ENCODE results near the gene TTC13. TPM values are rescaled to one million over a fixed set of nuclear protein-coding genes. Genes with fewer than 3 reads are reported as not detected.

Gene TTC13
- total RNA-seq, 1 experiment from 2014 or later: 12.3 TPM

GRCh38 chr1:230869500-230869899 is 109.2 kb downstream of the TTC13 start:
- ChIA-PET RAD21 (ENCODE audit: low non-redundant PET in 1 of 2, low total read pairs in 2 of 2, uncharacterized antibody in 2 of 2, unreplicated experiment in 2 of 2) (no interaction called here), CTCF (no interaction called here), POLR2A (no interaction called here)
- peaks cover 33% of the 10 kb centered on the region for H3K79me2 ChIP-seq (ENCODE audit: insufficient read depth, low read length)
- H3K4me3 ChIP-seq (replicated peaks in 1 of 2; ENCODE audit: low read depth in 1 of 2, low read length in 2 of 2): no peak overlapping the region
- H3K27me3 ChIP-seq (ENCODE audit: insufficient read depth, low read length): no peaks in the 10 kb centered on the region
- H3K27ac ChIP-seq (ENCODE audit: low read depth, low read length): no peak overlapping the region
- no peak overlapping the region for H2AFZ ChIP-seq (ENCODE audit: low read depth, low read length, poor library complexity, severe bottlenecking)
- intact Hi-C loops (cut with micrococcal nuclease): no loop called here
- TF ChIP-seq SIN3A (IDR thresholded peaks at IDR 0.05; ENCODE audit: low read depth): no peak
- no peak for TF ChIP-seq CEBPB (IDR thresholded peaks at IDR 0.05; ENCODE audit: low read depth)
- no peak for TF ChIP-seq SRF (IDR thresholded peaks at IDR 0.05; ENCODE audit: low read depth)
- no peak for TF ChIP-seq CTCF (IDR thresholded peaks at IDR 0.05 in 2 of 3, conservative IDR thresholded peaks at IDR 0.05 in 1 of 3; ENCODE audit: borderline replicate concordance in 1 of 3, insufficient read depth in 1 of 3, low read depth in 2 of 3, low read length in 2 of 3)
- TF ChIP-seq POLR2AphosphoS5 (IDR thresholded peaks at IDR 0.05; ENCODE audit: low read depth, low read length): no peak
- no peak for TF ChIP-seq SP1 (IDR thresholded peaks at IDR 0.05; ENCODE audit: low read depth)
- no peak for TF ChIP-seq RAD21 (IDR thresholded peaks at IDR 0.05; ENCODE audit: low read depth)
- TF ChIP-seq, protein P1, sequence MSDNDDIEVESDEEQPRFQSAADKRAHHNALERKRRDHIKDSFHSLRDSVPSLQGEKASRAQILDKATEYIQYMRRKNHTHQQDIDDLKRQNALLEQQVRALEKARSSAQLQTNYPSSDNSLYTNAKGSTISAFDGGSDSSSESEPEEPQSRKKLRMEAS (IDR thresholded peaks at IDR 0.05): no peak
- TF ChIP-seq, protein P2, sequence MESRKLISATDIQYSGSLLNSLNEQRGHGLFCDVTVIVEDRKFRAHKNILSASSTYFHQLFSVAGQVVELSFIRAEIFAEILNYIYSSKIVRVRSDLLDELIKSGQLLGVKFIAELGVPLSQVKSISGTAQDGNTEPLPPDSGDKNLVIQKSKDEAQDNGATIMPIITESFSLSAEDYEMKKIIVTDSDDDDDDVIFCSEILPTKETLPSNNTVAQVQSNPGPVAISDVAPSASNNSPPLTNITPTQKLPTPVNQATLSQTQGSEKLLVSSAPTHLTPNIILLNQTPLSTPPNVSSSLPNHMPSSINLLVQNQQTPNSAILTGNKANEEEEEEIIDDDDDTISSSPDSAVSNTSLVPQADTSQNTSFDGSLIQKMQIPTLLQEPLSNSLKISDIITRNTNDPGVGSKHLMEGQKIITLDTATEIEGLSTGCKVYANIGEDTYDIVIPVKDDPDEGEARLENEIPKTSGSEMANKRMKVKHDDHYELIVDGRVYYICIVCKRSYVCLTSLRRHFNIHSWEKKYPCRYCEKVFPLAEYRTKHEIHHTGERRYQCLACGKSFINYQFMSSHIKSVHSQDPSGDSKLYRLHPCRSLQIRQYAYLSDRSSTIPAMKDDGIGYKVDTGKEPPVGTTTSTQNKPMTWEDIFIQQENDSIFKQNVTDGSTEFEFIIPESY (IDR thresholded peaks at IDR 0.05; ENCODE audit: extremely low read depth, insufficient replicate concordance, low read length): no peak
- TF ChIP-seq JUND (IDR thresholded peaks at IDR 0.05): no peak
- TF ChIP-seq CBX3 (IDR thresholded peaks at IDR 0.05; ENCODE audit: low read depth): no peak
- TF ChIP-seq, protein P3, sequence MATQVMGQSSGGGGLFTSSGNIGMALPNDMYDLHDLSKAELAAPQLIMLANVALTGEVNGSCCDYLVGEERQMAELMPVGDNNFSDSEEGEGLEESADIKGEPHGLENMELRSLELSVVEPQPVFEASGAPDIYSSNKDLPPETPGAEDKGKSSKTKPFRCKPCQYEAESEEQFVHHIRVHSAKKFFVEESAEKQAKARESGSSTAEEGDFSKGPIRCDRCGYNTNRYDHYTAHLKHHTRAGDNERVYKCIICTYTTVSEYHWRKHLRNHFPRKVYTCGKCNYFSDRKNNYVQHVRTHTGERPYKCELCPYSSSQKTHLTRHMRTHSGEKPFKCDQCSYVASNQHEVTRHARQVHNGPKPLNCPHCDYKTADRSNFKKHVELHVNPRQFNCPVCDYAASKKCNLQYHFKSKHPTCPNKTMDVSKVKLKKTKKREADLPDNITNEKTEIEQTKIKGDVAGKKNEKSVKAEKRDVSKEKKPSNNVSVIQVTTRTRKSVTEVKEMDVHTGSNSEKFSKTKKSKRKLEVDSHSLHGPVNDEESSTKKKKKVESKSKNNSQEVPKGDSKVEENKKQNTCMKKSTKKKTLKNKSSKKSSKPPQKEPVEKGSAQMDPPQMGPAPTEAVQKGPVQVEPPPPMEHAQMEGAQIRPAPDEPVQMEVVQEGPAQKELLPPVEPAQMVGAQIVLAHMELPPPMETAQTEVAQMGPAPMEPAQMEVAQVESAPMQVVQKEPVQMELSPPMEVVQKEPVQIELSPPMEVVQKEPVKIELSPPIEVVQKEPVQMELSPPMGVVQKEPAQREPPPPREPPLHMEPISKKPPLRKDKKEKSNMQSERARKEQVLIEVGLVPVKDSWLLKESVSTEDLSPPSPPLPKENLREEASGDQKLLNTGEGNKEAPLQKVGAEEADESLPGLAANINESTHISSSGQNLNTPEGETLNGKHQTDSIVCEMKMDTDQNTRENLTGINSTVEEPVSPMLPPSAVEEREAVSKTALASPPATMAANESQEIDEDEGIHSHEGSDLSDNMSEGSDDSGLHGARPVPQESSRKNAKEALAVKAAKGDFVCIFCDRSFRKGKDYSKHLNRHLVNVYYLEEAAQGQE (IDR thresholded peaks at IDR 0.05; ENCODE audit: low read depth): no peak
- H4K20me1 ChIP-seq (ENCODE audit: insufficient read depth): no peaks in the 10 kb centered on the region
- H3K9me3 ChIP-seq (ENCODE audit: control insufficient read depth in 1 of 2, insufficient read depth in 1 of 2, low read depth in 1 of 2, low read length in 2 of 2): no peaks in the 10 kb centered on the region
- DNase-seq (ENCODE audit: low read depth, low spot score) (no peak), ATAC-seq (no peak)
- no TSS peak for BruUV-seq (replicated peaks)
- peaks cover 5 to 25% of the 10 kb centered on the region in 2 experiments for H3K4me1 ChIP-seq (ENCODE audit: control insufficient read depth in 1 of 2, insufficient read depth in 2 of 2, low read length in 2 of 2)
- H3K4me2 ChIP-seq (ENCODE audit: low read length): peak overlapping the region; percentile 84
- H3K9ac ChIP-seq (ENCODE audit: low read length): peak overlapping the region; percentile 87; the same call in 1 of the 2 replicates
- H3K36me3 ChIP-seq (ENCODE audit: control insufficient read depth in 1 of 2, insufficient read depth in 2 of 2, low read length in 2 of 2): no peaks in the 10 kb centered on the region
- H3K9me2 ChIP-seq (ENCODE audit: insufficient read depth): no peaks in the 10 kb centered on the region
